Fibroblast of skin of right biceps (primary cell): Measurements from ENCODE around the gene ILKAP.

Source experiments
- DNase-seq: peaks from one replicate; pipeline ENCODE4 v3.0.0-alpha.2; 2013

ILKAP gene

GRCh38 chr2:238163481-238164198 lies 39.9 kb downstream of the ILKAP start:
- DNase-seq = no peak

GRCh38 chr2:238162846-238163441 lies 40.6 kb downstream of the ILKAP start:
- DNase-seq = peak; percentile 40

GRCh38 chr2:238162251-238162845 lies 41.1 kb downstream of the ILKAP start:
- DNase-seq = no peak

- no peak for DNase-seq
Measured at GRCh38 chr2:238161291-238162051, 42.0 kb downstream of the ILKAP start.

- peak; percentile 32 for DNase-seq
Measured at GRCh38 chr2:238160206-238161129, 43.0 kb downstream of the ILKAP start.

GRCh38 chr2:238159661-238160205 lies 43.8 kb downstream of the ILKAP start:
- no peak for DNase-seq

- no peak for DNase-seq
Measured at GRCh38 chr2:238159071-238159539, 44.4 kb downstream of the ILKAP start.

GRCh38 chr2:238158509-238159070 lies 44.9 kb downstream of the ILKAP start, which contains the start of gene ERFE:
Gene ERFE (plus strand): TSS chr2:238158970. CDS start chr2:238159008, 38 bp downstream.
- DNase-seq = peak; percentile 66

GRCh38 chr2:238158018-238158508 lies 45.4 kb downstream of the ILKAP start:
- DNase-seq = no peak

GRCh38 chr2:238157506-238158017 lies 45.9 kb downstream of the ILKAP start:
- no peak for DNase-seq

- no peak for DNase-seq
Measured at GRCh38 chr2:238155761-238156694, 47.5 kb downstream of the ILKAP start.

- peak; percentile 73 for DNase-seq
Measured at GRCh38 chr2:238155051-238155760, 48.3 kb downstream of the ILKAP start.

GRCh38 chr2:238154570-238154969 lies 48.9 kb downstream of the ILKAP start:
- DNase-seq = no peak

GRCh38 chr2:238152771-238153688 lies 50.5 kb downstream of the ILKAP start:
- no peak for DNase-seq

- DNase-seq = no peak
Measured at GRCh38 chr2:238151628-238152235, 51.8 kb downstream of the ILKAP start.

- no peak for DNase-seq
Measured at GRCh38 chr2:238151205-238151604, 52.3 kb downstream of the ILKAP start.

- no peak for DNase-seq
Measured at GRCh38 chr2:238150686-238151085, 52.8 kb downstream of the ILKAP start.
